HCT116 (cell line): ENCODE results near the gene GNPDA1. TPM values are rescaled to one million over a fixed set of nuclear protein-coding genes. Genes with fewer than 3 reads are reported as not detected.

Experiments used
- ATAC-seq: fragments of 200-7000 bp; cut with Tn5 transposase; 2 replicates; pipeline ENCODE4 v1.9.1; 2020; ENCODE audit warnings: mild to moderate bottlenecking, moderate library complexity
- BruUV-seq: library from RNA; stranded (reverse); fragments of 400-500 nt; replicated peaks from 2 replicates; lab custom pipeline; 2021; lab: Mats Ljungman, UMichigan
- CTCF ChIA-PET: fragments of 300-600 bp; sonication (Branson Sonifier 250); formaldehyde crosslinking; loops from one replicate; lab custom pipeline; 2021; ENCODE audit warnings: antibody characterized with exemption; lab: Charles Lee
- POLR2A ChIA-PET: fragments of 300-600, 350-600 bp; sonication (Branson Sonifier 250); formaldehyde crosslinking; loops from one replicate; lab custom pipeline; 2021; ENCODE audit warnings: antibody characterized with exemption; lab: Charles Lee
- RAD21 ChIA-PET, 2 experiments: fragments of 300-600 bp; sonication (Branson Sonifier 250); formaldehyde crosslinking; loops; one replicate each; lab custom pipeline; 2023; ENCODE audit warnings: low total read pairs in 2 of 2; ENCODE audit not compliant: uncharacterized antibody in 2 of 2, unreplicated experiment in 2 of 2, low non-redundant PET in 1 of 2; lab: Charles Lee
- DNase-seq: peaks from one replicate; pipeline ENCODE4 v3.0.0-alpha.2; 2010; ENCODE audit warnings: low read depth, low spot score
- H2AFZ ChIP-seq: fragments of 200-600 bp; shearing (Covaris generic), sonication (generic); 2 replicates; pipeline ENCODE4 v1.6.1; 2017; ENCODE audit warnings: low read depth, mixed run types, mixed read lengths, antibody characterized with exemption, low read length; ENCODE audit not compliant: poor library complexity, severe bottlenecking
- H3K27ac ChIP-seq: 2 replicates; pipeline ENCODE4 v1.5.1; 2012; ENCODE audit warnings: low read depth, low read length
- H3K27me3 ChIP-seq: fragments of 200-600 bp; sonication (generic); 2 replicates; pipeline ENCODE4 v1.6.1; 2016; ENCODE audit warnings: mixed run types, low read length, mixed read lengths; ENCODE audit not compliant: insufficient read depth
- H3K36me3 ChIP-seq, 2 experiments: fragments of 200-500 bp in 1 of 2; fragments of 200-600 bp in 1 of 2; sonication (Bioruptor generic) in 1 of 2; sonication (generic) in 1 of 2; 2 replicates each; pipeline versions ENCODE4 v1.5.1 to v1.6.1; 2014 to 2016; ENCODE audit warnings: low read length in 2 of 2, inconsistent platforms in 1 of 2, mixed read lengths in 1 of 2, mixed run types in 1 of 2; ENCODE audit not compliant: insufficient read depth in 2 of 2, control insufficient read depth in 1 of 2
- H3K4me1 ChIP-seq, 2 experiments: fragments of 200-600 bp in 1 of 2; sonication (generic) in 1 of 2; 2 replicates each; pipeline versions ENCODE4 v1.5.1 to v1.6.1; 2012 to 2017; ENCODE audit warnings: low read length in 2 of 2, inconsistent platforms in 1 of 2, mild to moderate bottlenecking in 1 of 2, mixed read lengths in 1 of 2, mixed run types in 1 of 2, moderate library complexity in 1 of 2; ENCODE audit not compliant: insufficient read depth in 2 of 2, control insufficient read depth in 1 of 2
- H3K4me2 ChIP-seq: fragments of 200-600 bp; sonication (generic); 2 replicates; pipeline ENCODE4 v1.6.1; 2017; ENCODE audit warnings: mixed run types, low read length, mixed read lengths
- H3K4me3 ChIP-seq, 2 experiments: fragments of 200-600 bp in 1 of 2; sonication (generic) in 1 of 2; replicated peaks in 1 of 2; 2 replicates each; pipeline ENCODE4 v1.5.1; 2011 to 2016; ENCODE audit warnings: low read length in 2 of 2, control low read depth in 1 of 2, low read depth in 1 of 2, mild to moderate bottlenecking in 1 of 2, mixed read lengths in 1 of 2, mixed run types in 1 of 2
- H3K79me2 ChIP-seq: fragments of 200-600 bp; sonication (generic); 2 replicates; pipeline ENCODE4 v1.6.1; 2017; ENCODE audit warnings: mild to moderate bottlenecking, mixed run types, low read length, moderate library complexity, mixed read lengths; ENCODE audit not compliant: insufficient read depth
- H3K9ac ChIP-seq: fragments of 200-600 bp; sonication (generic); 2 replicates; pipeline ENCODE4 v1.6.1; 2016; ENCODE audit warnings: low read length, mixed read lengths
- H3K9me2 ChIP-seq: fragments of 200-600 bp; sonication (generic), shearing (Covaris generic); 2 replicates; pipeline ENCODE4 v1.6.1; 2017; ENCODE audit warnings: mixed run types, mild to moderate bottlenecking, moderate library complexity; ENCODE audit not compliant: insufficient read depth
- H3K9me3 ChIP-seq, 2 experiments: fragments of 200-500 bp in 1 of 2; fragments of 200-600 bp in 1 of 2; sonication (Bioruptor generic) in 1 of 2; sonication (generic) in 1 of 2; 2 replicates each; pipeline ENCODE4 v1.6.1; 2014 to 2017; ENCODE audit warnings: low read length in 2 of 2, mixed read lengths in 2 of 2, inconsistent platforms in 1 of 2, low read depth in 1 of 2, mild to moderate bottlenecking in 1 of 2, mixed run types in 1 of 2, moderate library complexity in 1 of 2; ENCODE audit not compliant: control insufficient read depth in 1 of 2, insufficient read depth in 1 of 2
- H4K20me1 ChIP-seq: fragments of 200-600 bp; sonication (generic), shearing (Covaris generic); 2 replicates; pipeline ENCODE4 v1.6.1; 2017; ENCODE audit warnings: mixed run types, mild to moderate bottlenecking, moderate library complexity; ENCODE audit not compliant: insufficient read depth
- CBX3 ChIP-seq: IDR thresholded peaks from 2 replicates; pipeline ENCODE4 v1.6.1; 2012; ENCODE audit warnings: low read depth
- CEBPB ChIP-seq: IDR thresholded peaks from 2 replicates; pipeline ENCODE4 v1.6.1; 2012; ENCODE audit warnings: low read depth
- EGR1 ChIP-seq: IDR thresholded peaks from 2 replicates; pipeline ENCODE4 v1.6.1; 2012; ENCODE audit warnings: low read depth
- EZH2phosphoT487 ChIP-seq: fragments of 200-600 bp; IDR thresholded peaks from 2 replicates; pipeline ENCODE4 v1.6.1; 2018; ENCODE audit warnings: antibody characterized with exemption, borderline replicate concordance
- JUND ChIP-seq: IDR thresholded peaks from 2 replicates; pipeline ENCODE4 v1.6.1; 2012
- RAD21 ChIP-seq: IDR thresholded peaks from 2 replicates; pipeline ENCODE4 v1.6.1; 2012; ENCODE audit warnings: low read depth, mild to moderate bottlenecking
- SIN3A ChIP-seq: IDR thresholded peaks from 2 replicates; pipeline ENCODE4 v1.6.1; 2012; ENCODE audit warnings: low read depth
- SP1 ChIP-seq: IDR thresholded peaks from 2 replicates; pipeline ENCODE4 v1.6.1; 2012; ENCODE audit warnings: low read depth
- SRF ChIP-seq: IDR thresholded peaks from 2 replicates; pipeline ENCODE4 v1.6.1; 2012; ENCODE audit warnings: low read depth
- TCF7L2 ChIP-seq: IDR thresholded peaks from 2 replicates; pipeline ENCODE4 v1.7.0; 2011; ENCODE audit warnings: borderline replicate concordance, inconsistent platforms; ENCODE audit not compliant: insufficient read depth, insufficient read length; ENCODE audit errors: extremely low read depth
- YY1 ChIP-seq: IDR thresholded peaks from 2 replicates; pipeline ENCODE4 v1.6.1; 2011; ENCODE audit warnings: low read length, low read depth, moderate library complexity, mild to moderate bottlenecking; ENCODE audit not compliant: insufficient replicate concordance; ENCODE audit errors: extremely low read depth
- ZFX ChIP-seq: fragments of 450-650 bp; IDR thresholded peaks from 2 replicates; pipeline ENCODE4 v1.6.1; 2017
- intact Hi-C: fragments of 100-400 bp; cut with micrococcal nuclease; formaldehyde crosslinking; loops from 2 replicates; pipeline ENCODE4 v1.10.0; 2022
- total RNA-seq: library from RNA; stranded (reverse); gene quantifications from one replicate; pipeline ENCODE4 v1.2.1, GENCODE V29; 2021; ENCODE audit not compliant: unreplicated experiment

GNPDA1 gene
- total RNA-seq, 1 experiment from 2014 or later = 45.6 TPM

- no peaks in the 10 kb centered on the region for H3K79me2 ChIP-seq
- H3K27ac ChIP-seq = no peak overlapping the region
- ChIA-PET CTCF (interaction anchor here (1.9 to 2.4 kb wide), 2 partner anchors 9 to 13 kb away, joined by 7 to 10 read pairs; partner anchors contain the start of gene RNF14), RAD21 (no interaction called here), POLR2A (no interaction called here)
- intact Hi-C loops = no loop called here
- H3K36me3 ChIP-seq = peaks cover 36 to 48% of the 10 kb centered on the region in 2 experiments
- no peak overlapping the region for H3K4me3 ChIP-seq
- no TSS peak for BruUV-seq
- H3K4me2 ChIP-seq = no peak overlapping the region
- no peak overlapping the region for H2AFZ ChIP-seq
- H4K20me1 ChIP-seq = no peaks in the 10 kb centered on the region
- ATAC-seq (no peak), DNase-seq (no peak)
- H3K27me3 ChIP-seq = no peaks in the 10 kb centered on the region
- H3K9ac ChIP-seq = no peak overlapping the region
- H3K9me3 ChIP-seq = no peaks in the 10 kb centered on the region
- TF ChIP-seq EGR1 (no peak), CBX3 (no peak)
- H3K4me1 ChIP-seq = no peaks in the 10 kb centered on the region
- no peaks in the 10 kb centered on the region for H3K9me2 ChIP-seq
Measured at GRCh38 chr5:141978389-141978788, 34.4 kb downstream of the GNPDA1 start.

GRCh38 chr5:141976176-141976575 is 36.7 kb downstream of the GNPDA1 start:
- Histone ChIP-seq H4K20me1 (no peaks in the 10 kb centered on the region), H2AFZ (no peak overlapping the region), H3K27ac (no peak overlapping the region), H3K4me2 (no peak overlapping the region), H3K4me3 (no peak overlapping the region), H3K9me2 (no peaks in the 10 kb centered on the region), H3K79me2 (peaks cover 6% of the 10 kb centered on the region; the same call in 1 of the 2 replicates), H3K9ac (no peak overlapping the region), H3K4me1 (no peaks in the 10 kb centered on the region), H3K9me3 (no peaks in the 10 kb centered on the region)
- intact Hi-C loops = no loop called here
- DNase-seq = no peak
- ChIA-PET CTCF (interaction anchor here (1.2 to 2.4 kb wide), 3 partner anchors 15 to 284 kb away, joined by 3 to 7 read pairs (median 4); no protein-coding TSS in a partner anchor), POLR2A (no interaction called here)
- no peak for ATAC-seq
- BruUV-seq = no TSS peak
- TF ChIP-seq ZFX (no peak), EZH2phosphoT487 (no peak), EGR1 (no peak), YY1 (no peak), SRF (no peak), CBX3 (no peak), TCF7L2 (no peak), SP1 (no peak), SIN3A (no peak), CEBPB (no peak), RAD21 (no peak), JUND (no peak)
- TF ChIP-seq, all 23 proteins: peak for 0
- Histone ChIP-seq H3K27me3 (no peaks in the 10 kb centered on the region), H3K36me3 (peaks cover 36% of the 10 kb centered on the region in 2 experiments)
- RAD21 ChIA-PET = interaction anchor here in 1 of 2 experiments (0.7 kb wide), 1 partner anchor 283 kb away, joined by 3 read pairs; no protein-coding TSS in a partner anchor
